Esophagus squamous epithelium (tissue), 5 donors: Measurements from ENCODE around the gene PDZK1IP1. TPM values are rescaled to one million over a fixed set of nuclear protein-coding genes. Genes with fewer than 3 reads are reported as not detected.
"Not testable (repeated sequence)": the region's sequence is repeated elsewhere in the genome, so short reads cannot be mapped to it uniquely, and the experiment has no call there.

ENCODE experiments used
- DNase-seq: peaks from one replicate; lab custom pipeline; 2025; lab: John Stamatoyannopoulos, UW
- H3K27ac ChIP-seq, 4 donors: fragments of 200-600 bp; sonication (generic); one replicate each; pipeline ENCODE4 v1.5.1; 2016 to 2019; ENCODE audit warnings: mild to moderate bottlenecking in 1 of 4
- H3K27me3 ChIP-seq, 4 donors: fragments of 200-600 bp; sonication (generic); 1 replicate in 3 of 4; 2 replicates in 1 of 4; pipeline versions ENCODE4 v1.5.1 to v1.6.0; 2017 to 2021; ENCODE audit warnings: antibody characterized with exemption in 1 of 4
- H3K36me3 ChIP-seq, 3 donors: fragments of 200-600 bp; sonication (generic); one replicate each; pipeline ENCODE4 v1.5.1; 2016 to 2019
- H3K4me1 ChIP-seq, 3 donors: fragments of 200-600 bp; sonication (generic); one replicate each; pipeline ENCODE4 v1.5.1; 2017 to 2019
- H3K4me3 ChIP-seq, 4 donors: fragments of 200-600 bp; sonication (generic); 1 replicate in 3 of 4; 2 replicates in 1 of 4; pipeline ENCODE4 v1.5.1; 2016 to 2019; ENCODE audit warnings: mild to moderate bottlenecking in 2 of 4, moderate library complexity in 1 of 4
- H3K9me3 ChIP-seq, 3 donors: fragments of 200-600 bp; sonication (generic); one replicate each; pipeline ENCODE4 v1.5.1; 2016 to 2019
- CTCF ChIP-seq, 6 experiments: fragments of 450-650 bp in 4 of 6; fragments of 200-600 bp in 2 of 6; sonication (generic) in 2 of 6; IDR thresholded peaks; one replicate each; pipeline ENCODE4 v1.5.1; 2016 to 2019; ENCODE audit warnings: antibody characterized with exemption in 6 of 6, mild to moderate bottlenecking in 4 of 6, moderate library complexity in 4 of 6
- POLR2A ChIP-seq, 4 donors: fragments of 450-650 bp; IDR thresholded peaks; one replicate each; pipeline ENCODE4 v1.6.1; 2017; ENCODE audit warnings: antibody characterized with exemption in 4 of 4, mild to moderate bottlenecking in 4 of 4, moderate library complexity in 3 of 4
- WGBS, 2 donors: methylation state at CpG; one replicate each; pipeline ENCODE4 v1.1.5; 2018; 5-methylcytosine and 5-hydroxymethylcytosine counted together
- intact Hi-C: fragments of 100-400 bp; cut with DNase I; formaldehyde crosslinking; loops from one replicate; pipeline ENCODE4 v1.15.0; 2022
- total RNA-seq, 4 donors: library from RNA; depleted of rRNA; stranded (reverse); fragments of >200 nt; gene quantifications; one replicate each; pipeline ENCODE4 v1.1.0, GENCODE V29; 2016
- donor health status: DM: yes; HTN: yes; CAD: no.

PDZK1IP1 gene
- total RNA-seq, 4 donors from 2014 or later, result 9.7 to 429 (median 312) TPM

DNA sequence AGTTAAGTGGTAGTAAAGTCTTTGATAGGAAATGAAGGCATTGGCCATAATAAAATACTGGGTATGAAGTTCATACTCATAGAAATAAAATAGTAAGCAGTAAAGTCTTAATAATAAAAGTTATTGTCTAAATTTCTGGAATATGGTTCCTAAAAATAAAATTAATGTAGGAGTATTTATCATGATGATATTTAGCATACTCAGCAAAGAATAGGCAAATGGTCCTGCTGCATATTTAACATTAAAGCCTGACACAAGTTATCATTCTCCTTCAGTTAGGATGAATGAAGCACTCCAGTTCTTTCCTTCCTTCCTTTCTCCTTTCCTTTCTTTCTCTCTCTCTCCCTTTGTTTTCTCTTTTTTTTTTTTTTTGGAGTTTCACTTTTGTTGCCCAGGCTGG lies 25.3 kb downstream of the PDZK1IP1 start:
- no peaks in the 10 kb centered on the region for H3K36me3 ChIP-seq
- no peaks in the 10 kb centered on the region for H3K9me3 ChIP-seq
- H3K27ac ChIP-seq, result no peak overlapping the region
- intact Hi-C loops, result no loop called here
- no peaks in the 10 kb centered on the region for H3K4me1 ChIP-seq
- no peak overlapping the region for H3K4me3 ChIP-seq
- no peak for DNase-seq
- no peak for TF ChIP-seq CTCF (IDR thresholded peaks at IDR 0.05)
- TF ChIP-seq POLR2A (IDR thresholded peaks at IDR 0.05), result no peak
- H3K27me3 ChIP-seq, result peaks cover 0 to 12% (median 0%) of the 10 kb centered on the region in 4 donors

- no peak for DNase-seq
- H3K4me3 ChIP-seq, result no peak overlapping the region
- WGBS, 2 donors, result 82 to 85% methylated on average over 4 to 5 of the region's 5 CpGs
- intact Hi-C loops, result no loop called here
- peaks cover 0 to 11% (median 0%) of the 10 kb centered on the region in 4 donors for H3K27me3 ChIP-seq
- TF ChIP-seq POLR2A (IDR thresholded peaks at IDR 0.05) (no peak), CTCF (IDR thresholded peaks at IDR 0.05) (no peak)
- H3K4me1 ChIP-seq, result no peaks in the 10 kb centered on the region
- no peak overlapping the region for H3K27ac ChIP-seq
- no peaks in the 10 kb centered on the region for H3K36me3 ChIP-seq
- H3K9me3 ChIP-seq, result no peaks in the 10 kb centered on the region
Observed at GRCh38 chr1:47161298-47162040, 28.4 kb downstream of the PDZK1IP1 start.

DNA sequence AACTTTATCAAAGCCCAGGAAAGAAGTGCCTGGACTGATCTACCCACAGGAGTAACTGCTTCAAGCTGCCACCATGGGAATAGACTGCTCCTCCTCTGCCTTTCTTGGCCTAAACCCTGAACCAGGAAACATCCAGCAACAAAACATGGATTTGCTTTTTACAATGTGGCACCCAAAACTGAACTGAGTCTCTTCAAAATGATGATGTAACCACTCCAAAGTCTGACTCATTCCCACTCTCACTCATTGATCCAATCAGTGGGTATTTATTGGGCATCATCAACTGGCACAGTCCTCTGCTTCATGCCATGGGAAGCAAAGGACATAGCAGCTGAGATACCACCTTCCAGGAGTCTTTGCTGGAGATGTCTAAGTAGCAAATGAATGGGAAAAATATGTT lies 29.1 kb downstream of the PDZK1IP1 start:
- no peaks in the 10 kb centered on the region for H3K9me3 ChIP-seq
- H3K4me3 ChIP-seq, result no peak overlapping the region
- no peak for DNase-seq
- intact Hi-C loops, result no loop called here
- no peak for TF ChIP-seq CTCF (IDR thresholded peaks at IDR 0.05)
- no peak for TF ChIP-seq POLR2A (IDR thresholded peaks at IDR 0.05)
- no peaks in the 10 kb centered on the region for H3K36me3 ChIP-seq
- H3K4me1 ChIP-seq, result no peaks in the 10 kb centered on the region
- peaks cover 0 to 8% (median 0%) of the 10 kb centered on the region in 4 donors for H3K27me3 ChIP-seq
- H3K27ac ChIP-seq, result no peak overlapping the region

DNA sequence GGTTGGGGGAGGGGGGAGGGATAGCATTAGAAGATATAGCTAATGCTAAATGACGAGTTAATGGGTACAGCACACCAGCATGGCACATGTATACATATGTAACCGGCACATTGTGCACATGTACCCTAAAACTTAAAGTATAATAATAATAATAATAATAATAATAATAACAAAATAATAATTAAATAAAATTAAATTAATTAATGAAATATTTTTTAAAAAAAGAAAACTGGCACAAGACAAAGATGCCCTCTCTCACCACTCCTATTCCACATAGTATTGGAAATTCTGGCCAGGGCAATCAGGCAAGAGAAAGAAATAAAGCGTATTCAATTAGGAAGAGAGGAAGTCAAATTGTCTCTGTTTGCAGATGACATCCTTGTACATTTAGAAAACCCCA lies 31.9 kb downstream of the PDZK1IP1 start:
- intact Hi-C loops, H3K4me3 ChIP-seq, H3K9me3 ChIP-seq, DNase-seq, H3K4me1 ChIP-seq, H3K27ac ChIP-seq, H3K36me3 ChIP-seq: not testable (repeated sequence)
- WGBS, 2 donors, result 77 to 87% methylated on average over 3 of the region's 3 CpGs
- peaks cover 0 to 10% (median 1%) of the 10 kb centered on the region in 4 donors for H3K27me3 ChIP-seq

GRCh38 chr1:47156457-47156856 lies 33.4 kb downstream of the PDZK1IP1 start:
- DNase-seq, H3K27ac ChIP-seq, H3K36me3 ChIP-seq, H3K4me3 ChIP-seq, H3K4me1 ChIP-seq, intact Hi-C loops, H3K9me3 ChIP-seq: not testable (repeated sequence)
- peaks cover 0 to 13% (median 1%) of the 10 kb centered on the region in 4 donors for H3K27me3 ChIP-seq

- intact Hi-C loops, H3K4me1 ChIP-seq, H3K36me3 ChIP-seq, H3K4me3 ChIP-seq, DNase-seq, H3K9me3 ChIP-seq, H3K27ac ChIP-seq: not testable (repeated sequence)
- 50 to 58% methylated on average over 5 to 6 of the region's 9 CpGs for WGBS, 2 donors
- peaks cover 0 to 19% (median 0%) of the 10 kb centered on the region in 4 donors for H3K27me3 ChIP-seq
Observed at GRCh38 chr1:47149162-47149561, 40.7 kb downstream of the PDZK1IP1 start.
